ACHN (cell line): ENCODE measurements around the gene PPP1R15B.

ENCODE experiments used
- DNase-seq: peaks from one replicate; pipeline ENCODE4 v3.0.0-alpha.2; 2015
- in situ Hi-C: cut with HindIII; loops from 2 replicates; pipeline ENCODE4 v1.10.0; 2017; ENCODE audit warnings: low sequenced_read_pairs, low pct_ligation_motif_present, low pct_unique_long_range_greater_than_20kb

PPP1R15B gene

DNA sequence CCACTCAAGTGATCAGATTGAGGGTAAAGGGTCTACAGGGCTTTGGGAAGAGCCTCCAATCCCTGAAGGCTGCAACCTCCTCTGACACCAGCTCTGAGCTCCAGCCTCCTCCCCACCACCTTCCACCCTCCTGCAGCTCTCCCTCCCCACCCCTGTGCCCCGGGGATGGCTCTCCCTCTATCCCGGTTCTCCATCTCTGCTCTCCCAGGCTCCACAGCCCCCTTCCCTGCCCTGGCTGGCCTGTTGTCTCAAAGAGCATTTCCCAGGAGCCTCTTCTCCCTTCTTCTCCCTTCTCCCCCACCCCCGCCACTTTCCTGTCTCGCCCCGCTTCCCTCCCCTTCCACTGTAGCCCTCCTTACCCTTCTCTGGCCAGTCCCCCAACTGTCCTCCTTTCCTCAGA lies 53.0 kb downstream of the PPP1R15B start:
- in situ Hi-C loops, result loop anchor here (25.0 kb wide), 1 partner anchor 196 kb away; the partner anchor contains the start of genes ETNK2 and REN
- DNase-seq, result no peak

DNA sequence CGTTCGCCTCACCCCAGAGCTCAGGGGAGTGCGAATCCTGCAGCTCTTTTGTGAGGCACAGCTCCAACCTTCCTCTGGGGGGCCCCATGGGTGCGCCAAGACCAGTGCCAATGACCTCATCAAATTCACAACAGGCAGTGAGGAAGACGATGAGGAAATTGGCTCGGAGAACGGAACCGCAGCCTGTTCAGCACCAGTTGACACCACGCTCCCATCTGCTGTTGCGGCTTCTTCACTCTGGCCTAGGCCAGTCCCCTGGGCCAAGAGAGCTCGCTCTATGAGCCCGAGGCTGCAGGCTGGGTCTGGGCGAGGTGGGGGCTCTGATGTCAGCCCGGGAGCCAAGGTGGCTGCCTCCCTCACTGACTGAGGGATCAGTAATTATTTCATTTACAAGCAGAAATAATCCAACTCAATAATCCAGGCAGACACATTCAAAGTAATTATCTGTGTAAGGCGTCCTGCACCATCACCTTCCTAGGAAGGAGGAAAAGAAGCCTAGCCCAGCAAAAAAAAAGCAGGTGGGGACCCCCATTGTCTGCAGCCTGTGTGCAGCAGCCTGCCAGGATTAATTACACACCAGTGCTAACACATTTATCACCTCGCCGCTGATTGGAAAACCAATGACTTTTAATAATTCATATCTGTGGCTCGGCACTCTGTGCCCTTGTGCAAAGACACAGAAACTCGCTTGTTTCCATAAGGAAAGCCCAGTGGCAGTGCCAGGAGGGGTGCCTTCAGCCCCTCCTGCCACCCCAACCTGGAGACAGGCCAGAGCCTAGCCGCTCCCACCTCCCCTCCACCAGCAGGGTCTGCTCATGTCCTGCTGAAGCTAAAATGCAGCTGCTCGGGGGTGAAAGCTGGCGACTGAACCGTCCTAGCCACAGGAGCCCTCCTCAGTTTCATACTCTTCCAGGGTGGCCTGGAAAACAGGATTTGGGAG lies 53.8 kb downstream of the PPP1R15B start:
- DNase-seq, result no peak
- in situ Hi-C loops, result loop anchor here (25.0 kb wide), 1 partner anchor 196 kb away; the partner anchor contains the start of genes ETNK2 and REN

DNA sequence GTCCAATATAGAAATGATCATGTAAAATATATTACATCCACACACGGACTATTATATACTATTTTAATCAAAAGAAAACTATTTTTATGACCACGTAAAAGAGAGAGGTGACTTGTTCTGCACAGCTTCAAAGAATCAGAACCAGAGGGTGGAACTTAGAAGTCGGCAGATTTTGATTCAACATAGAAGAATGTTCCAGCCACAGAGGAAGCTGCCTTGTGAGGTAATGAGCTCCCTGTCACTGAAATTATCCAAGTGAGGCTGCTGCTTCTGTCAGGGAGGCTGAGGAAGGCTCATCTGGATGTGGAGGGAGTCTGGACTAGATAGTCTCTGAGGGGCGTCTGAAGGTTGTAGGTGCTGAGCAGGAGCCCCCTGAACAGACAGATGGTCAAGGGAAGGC lies 54.6 kb downstream of the PPP1R15B start:
- DNase-seq, result no peak
- in situ Hi-C loops, result loop anchor here (25.0 kb wide), 1 partner anchor 195 kb away; the partner anchor contains the start of genes ETNK2 and REN

DNA sequence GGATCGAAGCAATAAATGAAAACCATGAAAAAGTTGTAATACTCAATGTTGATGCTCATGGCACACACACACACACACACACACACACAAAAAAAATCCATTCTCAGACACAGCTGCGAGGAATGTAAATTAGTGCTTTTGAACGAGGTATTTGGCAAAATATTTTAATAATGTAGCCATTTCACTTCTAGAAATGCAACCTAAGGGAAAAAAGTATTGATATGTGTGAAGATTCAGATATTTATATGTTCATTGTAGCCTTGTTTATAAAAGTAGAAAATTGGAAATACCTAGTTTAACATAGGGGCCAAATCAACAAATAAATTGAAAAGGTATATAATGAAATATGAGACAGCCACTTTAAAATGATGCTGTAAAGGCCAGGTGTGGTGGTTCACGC lies 55.7 kb downstream of the PPP1R15B start:
- no peak for DNase-seq
- in situ Hi-C loops, result loop anchor here (25.0 kb wide), 1 partner anchor 194 kb away; the partner anchor contains the start of genes ETNK2 and REN

DNA sequence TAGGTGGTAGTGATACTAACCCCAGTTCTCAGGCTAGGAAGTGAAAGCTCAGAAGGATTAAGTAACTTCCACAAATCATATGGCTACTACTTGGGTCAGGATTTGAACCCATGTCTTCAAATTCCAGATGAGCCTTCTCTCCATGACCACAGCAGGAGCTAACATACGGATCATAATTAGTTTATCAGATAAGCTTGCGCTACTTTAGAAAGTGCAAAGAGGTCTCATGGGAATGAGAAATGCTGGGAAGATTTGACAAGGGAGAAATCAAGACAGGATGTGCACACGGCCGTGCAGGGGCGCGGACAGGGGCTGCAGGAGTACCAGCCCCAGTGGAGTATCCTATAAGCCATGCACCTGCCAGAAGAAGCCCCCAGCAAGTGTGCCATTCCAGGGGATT lies 57.0 kb downstream of the PPP1R15B start:
- in situ Hi-C loops, result loop anchor here (25.0 kb wide), 1 partner anchor 192 kb away; the partner anchor contains the start of genes ETNK2 and REN
- DNase-seq, result no peak
